Left ventricle myocardium inferior (tissue), 1 donor: ENCODE measurements around the gene WSB1. TPM values are rescaled to one million over a fixed set of nuclear protein-coding genes. Genes with fewer than 3 reads are reported as not detected.

Experiments used
- DNase-seq: peaks from one replicate; pipeline ENCODE4 v3.0.0-alpha.2; 2020
- H3K27ac ChIP-seq: fragments of 200-600 bp; replicated peaks from 2 replicates; pipeline ENCODE4 v1.8.0; 2021
- H3K27me3 ChIP-seq: fragments of 200-600 bp; 2 replicates; pipeline ENCODE4 v1.8.0; 2021; ENCODE audit warnings: low read depth
- H3K36me3 ChIP-seq: fragments of 200-600 bp; 2 replicates; pipeline ENCODE4 v1.8.0; 2021
- H3K4me1 ChIP-seq: fragments of 200-600 bp; 2 replicates; pipeline ENCODE4 v1.8.0; 2021
- H3K4me3 ChIP-seq: fragments of 200-600 bp; 2 replicates; pipeline ENCODE4 v1.8.0; 2021; ENCODE audit warnings: mild to moderate bottlenecking, moderate library complexity
- H3K9me3 ChIP-seq: fragments of 200-600 bp; replicated peaks from 2 replicates; pipeline ENCODE4 v1.8.0; 2021
- CTCF ChIP-seq: fragments of 200-600 bp; IDR thresholded peaks from 2 replicates; pipeline ENCODE4 v1.8.0; 2021; ENCODE audit warnings: antibody characterized with exemption, mild to moderate bottlenecking, borderline replicate concordance
- intact Hi-C: fragments of 100-400 bp; cut with micrococcal nuclease; formaldehyde crosslinking; loops from one replicate; pipeline ENCODE4 v1.11.0; 2022
- total RNA-seq: library from RNA; stranded (reverse); fragmentation: NEBNext Ultra II Directional; extraction: Animal tissue kit (Norgen Biotek cat#: 25700); gene quantifications from one replicate; pipeline ENCODE4 v1.2.1, GENCODE V29; 2021
- donor health status: DM: no; HTN: yes; CAD: no; lungs with severe emphysema.

The WSB1 gene
- total RNA-seq, 1 donor from 2014 or later = 53.3 TPM

DNA sequence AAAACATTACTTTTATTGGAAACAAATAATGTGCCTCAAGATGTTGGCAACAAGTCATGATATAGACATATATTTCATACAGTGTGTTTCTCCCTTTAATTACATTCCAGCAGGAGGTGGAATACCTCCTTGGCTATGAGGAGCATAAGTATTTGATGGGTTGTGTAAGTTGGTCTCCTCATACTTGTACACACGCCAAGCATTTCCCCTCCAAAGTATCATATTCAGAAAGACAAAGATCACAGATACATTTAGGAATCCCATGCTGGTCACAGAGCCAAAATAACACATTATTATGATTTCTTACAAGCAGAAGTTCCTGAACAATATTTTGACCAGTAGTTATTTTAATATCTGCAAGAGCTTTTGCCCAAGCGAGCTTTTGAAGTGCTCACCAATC, 57.8 kb downstream of the WSB1 start:
- H3K36me3 ChIP-seq = no peaks in the 10 kb centered on the region
- no peak for DNase-seq
- no peak for TF ChIP-seq CTCF
- no peaks in the 10 kb centered on the region for H3K27me3 ChIP-seq
- peaks cover 43% of the 10 kb centered on the region for H3K4me1 ChIP-seq
- no peak overlapping the region for H3K4me3 ChIP-seq
- H3K27ac ChIP-seq = peak overlapping the region; percentile 97
- intact Hi-C loops = loop anchor here (5.0 to 10.0 kb wide), 2 partner anchors 117 to 251 kb away; no protein-coding TSS in a partner anchor
- H3K9me3 ChIP-seq = no peaks in the 10 kb centered on the region

DNA sequence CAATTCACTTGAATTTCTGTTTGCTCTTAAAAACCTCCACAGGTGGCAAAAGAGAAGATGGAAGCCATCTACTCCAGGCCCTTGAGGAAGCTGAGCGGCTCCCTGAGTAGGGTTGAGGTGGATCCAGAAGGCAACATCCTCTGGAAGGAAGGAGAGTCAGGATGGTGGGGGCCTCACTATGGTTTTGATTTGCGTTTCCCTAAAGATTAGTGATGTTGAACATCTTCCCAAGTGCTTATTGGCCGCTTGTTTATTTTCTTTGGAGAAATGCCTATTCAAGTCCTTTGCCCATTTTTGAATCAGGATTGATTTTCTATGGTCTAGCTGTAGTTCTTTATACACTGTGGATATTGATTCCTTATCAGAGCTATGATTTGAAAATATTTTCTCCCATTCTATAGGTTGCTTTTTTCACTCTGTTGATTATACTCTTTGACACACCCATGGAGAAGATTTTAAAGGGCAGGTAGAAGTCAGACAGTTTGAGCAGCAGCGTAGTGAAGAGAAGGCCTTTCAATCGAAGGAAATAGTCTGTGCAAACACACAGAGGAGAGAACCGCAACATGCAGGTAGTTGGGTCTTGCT, 58.6 kb downstream of the WSB1 start:
- no peaks in the 10 kb centered on the region for H3K9me3 ChIP-seq
- peaks cover 43% of the 10 kb centered on the region for H3K4me1 ChIP-seq
- DNase-seq = no peak
- peak overlapping the region; percentile 77 for H3K4me3 ChIP-seq
- H3K36me3 ChIP-seq = no peaks in the 10 kb centered on the region
- no peaks in the 10 kb centered on the region for H3K27me3 ChIP-seq
- peak overlapping the region; percentile 97 for H3K27ac ChIP-seq
- intact Hi-C loops = loop anchor here (5.0 to 10.0 kb wide), 2 partner anchors 118 to 250 kb away; no protein-coding TSS in a partner anchor
- no peak for TF ChIP-seq CTCF

DNA sequence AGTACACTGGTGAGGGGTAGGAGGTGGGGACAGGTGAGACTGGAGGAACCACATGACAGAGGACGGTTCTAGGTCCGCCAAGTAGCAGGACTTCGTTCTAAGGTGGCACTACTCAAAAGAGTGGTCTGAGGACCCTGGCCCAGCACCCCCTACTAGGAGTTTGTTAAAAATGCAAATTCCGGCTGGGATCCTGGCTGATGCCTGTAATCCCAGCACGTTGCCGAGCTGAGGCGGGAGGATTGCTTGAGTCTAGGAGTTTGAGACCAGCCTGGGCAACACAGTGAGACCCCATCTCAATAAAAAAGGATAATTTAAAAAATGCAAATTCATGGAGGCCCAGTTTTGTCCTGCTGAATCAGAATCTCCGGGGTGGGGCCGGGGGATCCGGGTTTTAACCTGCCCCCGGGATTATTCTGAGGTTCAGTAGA, 59.1 kb downstream of the WSB1 start:
- Histone ChIP-seq H3K4me1 (peaks cover 39% of the 10 kb centered on the region), H3K4me3 (peak overlapping the region; percentile 77), H3K27ac (peak overlapping the region; percentile 97), H3K9me3 (no peaks in the 10 kb centered on the region), H3K27me3 (no peaks in the 10 kb centered on the region), H3K36me3 (no peaks in the 10 kb centered on the region)
- DNase-seq = no peak
- no peak for TF ChIP-seq CTCF
- intact Hi-C loops = loop anchor here (5.0 to 10.0 kb wide), 2 partner anchors 118 to 249 kb away; no protein-coding TSS in a partner anchor

DNA sequence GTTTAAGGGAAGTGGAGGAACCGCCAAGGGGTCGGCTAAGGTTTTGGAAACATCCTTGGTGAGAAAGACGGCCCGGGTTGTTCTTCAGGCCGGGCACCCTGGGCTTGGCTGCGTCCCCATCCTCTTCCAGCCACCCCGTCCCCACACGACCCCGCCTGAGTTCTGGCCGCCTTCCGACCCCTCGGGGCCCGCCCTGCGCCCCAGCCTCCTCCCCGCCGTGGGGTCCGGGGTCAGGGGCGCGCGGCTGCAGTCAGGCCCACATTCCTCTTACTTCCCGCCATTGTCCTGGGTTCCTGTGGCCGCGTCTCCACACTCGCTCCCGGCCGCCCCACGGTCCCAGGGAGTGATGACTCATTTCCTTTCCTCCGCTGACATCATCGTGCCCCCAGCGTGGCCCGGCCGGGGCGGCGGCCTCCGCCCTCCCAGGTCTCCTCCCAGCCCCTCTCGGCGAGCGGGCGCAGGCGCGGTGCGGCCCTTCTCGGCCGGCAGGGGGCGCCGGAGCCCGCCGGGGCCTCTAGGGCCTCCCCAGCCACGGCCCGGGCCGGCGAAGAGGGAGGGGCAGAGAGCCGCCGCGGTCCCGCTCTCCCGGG, 59.6 kb downstream of the WSB1 start:
- H3K4me1 ChIP-seq = peaks cover 34% of the 10 kb centered on the region
- H3K4me3 ChIP-seq = peak overlapping the region; percentile 77
- no peaks in the 10 kb centered on the region for H3K27me3 ChIP-seq
- intact Hi-C loops = loop anchor here (5.0 to 10.0 kb wide), 2 partner anchors 119 to 249 kb away; no protein-coding TSS in a partner anchor
- peak; percentile 92 for DNase-seq
- no peaks in the 10 kb centered on the region for H3K9me3 ChIP-seq
- H3K27ac ChIP-seq = peak overlapping the region; percentile 97
- no peaks in the 10 kb centered on the region for H3K36me3 ChIP-seq
- peak; percentile 97 for TF ChIP-seq CTCF

DNA sequence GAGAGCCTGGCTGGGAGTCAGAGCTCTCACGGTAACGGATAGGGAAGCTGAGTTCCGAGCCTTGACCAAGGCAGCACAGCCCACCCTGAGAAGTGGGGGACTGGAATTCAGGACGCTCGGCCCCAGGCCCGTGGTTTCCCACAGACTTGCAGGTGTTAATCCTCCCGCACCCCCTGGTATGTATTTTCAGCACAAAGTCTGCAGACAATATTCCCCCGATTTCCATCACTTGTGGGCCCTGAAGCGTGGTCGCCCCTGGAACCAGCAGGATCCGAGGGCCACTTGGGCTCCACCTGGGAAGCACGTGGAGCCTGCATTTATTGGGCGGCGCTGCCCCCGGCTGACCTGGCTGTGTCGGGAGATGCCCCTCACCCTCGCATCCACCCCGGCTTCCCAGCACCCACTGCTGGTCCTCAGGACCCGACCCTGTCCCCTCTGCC, 60.2 kb downstream of the WSB1 start:
- H3K36me3 ChIP-seq = no peaks in the 10 kb centered on the region
- DNase-seq = no peak
- H3K4me3 ChIP-seq = peak overlapping the region; percentile 77
- intact Hi-C loops = loop anchor here (5.0 to 10.0 kb wide), 2 partner anchors 119 to 248 kb away; no protein-coding TSS in a partner anchor
- no peaks in the 10 kb centered on the region for H3K9me3 ChIP-seq
- H3K27ac ChIP-seq = peak overlapping the region; percentile 97
- peaks cover 30% of the 10 kb centered on the region for H3K4me1 ChIP-seq
- TF ChIP-seq CTCF = peak; percentile 3
- H3K27me3 ChIP-seq = no peaks in the 10 kb centered on the region
